RWPE2 (cell line): ENCODE measurements around the gene COPS7A.

Experiments used
- ATAC-seq: fragments of 200-7000 bp; cut with Tn5 transposase; 3 replicates; pipeline ENCODE4 v1.9.1; 2021; ENCODE audit warnings: low read depth
- DNase-seq: peaks from one replicate; pipeline ENCODE4 v3.0.0-alpha.2; 2020; ENCODE audit warnings: low spot score
- H3K27ac ChIP-seq: fragments of 450-650 bp; 2 replicates; pipeline ENCODE4 v1.5.1; 2017; ENCODE audit warnings: mild to moderate bottlenecking; ENCODE audit not compliant: poor library complexity, severe bottlenecking
- H3K27me3 ChIP-seq: fragments of 250-450 bp; sonication (Bioruptor Pico); 2 replicates; pipeline ENCODE4 v1.5.1; 2021; ENCODE audit warnings: mild to moderate bottlenecking, moderate library complexity; ENCODE audit not compliant: insufficient read depth, poor library complexity, severe bottlenecking
- H3K36me3 ChIP-seq: fragments of 250-450 bp; sonication (Bioruptor Pico); 2 replicates; pipeline ENCODE4 v1.5.1; 2020; ENCODE audit warnings: low read depth, mild to moderate bottlenecking, moderate library complexity
- H3K4me1 ChIP-seq: fragments of 250-450 bp; sonication (Bioruptor Pico); 2 replicates; pipeline ENCODE4 v1.5.1; 2021; ENCODE audit warnings: mild to moderate bottlenecking, moderate library complexity; ENCODE audit not compliant: insufficient read depth, poor library complexity, severe bottlenecking
- H3K4me3 ChIP-seq: fragments of 250-450 bp; sonication (Bioruptor Pico); 2 replicates; pipeline ENCODE4 v1.5.1; 2021; ENCODE audit warnings: mild to moderate bottlenecking, moderate library complexity; ENCODE audit not compliant: severe bottlenecking
- H3K9me3 ChIP-seq: fragments of 250-450 bp; sonication (Bioruptor Pico); 2 replicates; pipeline ENCODE4 v1.5.1; 2021; ENCODE audit warnings: mild to moderate bottlenecking, moderate library complexity; ENCODE audit not compliant: severe bottlenecking
- TF ChIP-seq, protein P1 (sequence below): fragments of 450-650 bp; IDR thresholded peaks from one replicate; pipeline ENCODE4 v1.5.1; 2017; ENCODE audit warnings: mild to moderate bottlenecking, moderate library complexity; ENCODE audit not compliant: poor library complexity, severe bottlenecking

Gene COPS7A

DNA sequence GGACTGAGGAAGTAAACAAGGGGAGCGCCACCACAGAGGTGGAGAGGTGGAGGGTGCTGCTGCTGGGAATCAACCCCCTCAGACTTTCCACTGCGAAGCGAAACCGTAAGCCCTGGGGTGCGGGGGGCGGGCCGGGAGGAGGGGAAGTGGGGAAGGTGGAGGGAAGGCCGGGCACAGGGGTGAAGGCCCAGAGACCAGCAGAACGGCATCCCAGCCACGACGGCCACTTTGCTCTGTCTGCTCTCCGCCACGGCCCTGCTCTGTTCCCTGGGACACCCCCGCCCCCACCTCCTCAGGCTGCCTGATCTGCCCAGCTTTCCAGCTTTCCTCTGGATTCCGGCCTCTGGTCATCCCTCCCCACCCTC is 48.5 kb downstream of the COPS7A start, which contains the start of gene LAG3:
TSS of gene LAG3 (plus strand) at position 190 of the 365 bp plus-strand sequence. CDS start 333 bp downstream, outside the sequence.
- ATAC-seq (no peak), DNase-seq (no peak)
- Histone ChIP-seq H3K27ac (no peak within 1 kb of the TSS), H3K36me3 (peaks cover 9% of the 10 kb centered on the region; the same call in 1 of the 2 replicates), H3K4me1 (peaks cover 5% of the 10 kb centered on the region), H3K27me3 (no peaks in the 10 kb centered on the region), H3K9me3 (no peaks in the 10 kb centered on the region), H3K4me3 (no peak within 1 kb of the TSS)
- TF ChIP-seq, protein P1, sequence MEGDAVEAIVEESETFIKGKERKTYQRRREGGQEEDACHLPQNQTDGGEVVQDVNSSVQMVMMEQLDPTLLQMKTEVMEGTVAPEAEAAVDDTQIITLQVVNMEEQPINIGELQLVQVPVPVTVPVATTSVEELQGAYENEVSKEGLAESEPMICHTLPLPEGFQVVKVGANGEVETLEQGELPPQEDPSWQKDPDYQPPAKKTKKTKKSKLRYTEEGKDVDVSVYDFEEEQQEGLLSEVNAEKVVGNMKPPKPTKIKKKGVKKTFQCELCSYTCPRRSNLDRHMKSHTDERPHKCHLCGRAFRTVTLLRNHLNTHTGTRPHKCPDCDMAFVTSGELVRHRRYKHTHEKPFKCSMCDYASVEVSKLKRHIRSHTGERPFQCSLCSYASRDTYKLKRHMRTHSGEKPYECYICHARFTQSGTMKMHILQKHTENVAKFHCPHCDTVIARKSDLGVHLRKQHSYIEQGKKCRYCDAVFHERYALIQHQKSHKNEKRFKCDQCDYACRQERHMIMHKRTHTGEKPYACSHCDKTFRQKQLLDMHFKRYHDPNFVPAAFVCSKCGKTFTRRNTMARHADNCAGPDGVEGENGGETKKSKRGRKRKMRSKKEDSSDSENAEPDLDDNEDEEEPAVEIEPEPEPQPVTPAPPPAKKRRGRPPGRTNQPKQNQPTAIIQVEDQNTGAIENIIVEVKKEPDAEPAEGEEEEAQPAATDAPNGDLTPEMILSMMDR = no peak

DNA sequence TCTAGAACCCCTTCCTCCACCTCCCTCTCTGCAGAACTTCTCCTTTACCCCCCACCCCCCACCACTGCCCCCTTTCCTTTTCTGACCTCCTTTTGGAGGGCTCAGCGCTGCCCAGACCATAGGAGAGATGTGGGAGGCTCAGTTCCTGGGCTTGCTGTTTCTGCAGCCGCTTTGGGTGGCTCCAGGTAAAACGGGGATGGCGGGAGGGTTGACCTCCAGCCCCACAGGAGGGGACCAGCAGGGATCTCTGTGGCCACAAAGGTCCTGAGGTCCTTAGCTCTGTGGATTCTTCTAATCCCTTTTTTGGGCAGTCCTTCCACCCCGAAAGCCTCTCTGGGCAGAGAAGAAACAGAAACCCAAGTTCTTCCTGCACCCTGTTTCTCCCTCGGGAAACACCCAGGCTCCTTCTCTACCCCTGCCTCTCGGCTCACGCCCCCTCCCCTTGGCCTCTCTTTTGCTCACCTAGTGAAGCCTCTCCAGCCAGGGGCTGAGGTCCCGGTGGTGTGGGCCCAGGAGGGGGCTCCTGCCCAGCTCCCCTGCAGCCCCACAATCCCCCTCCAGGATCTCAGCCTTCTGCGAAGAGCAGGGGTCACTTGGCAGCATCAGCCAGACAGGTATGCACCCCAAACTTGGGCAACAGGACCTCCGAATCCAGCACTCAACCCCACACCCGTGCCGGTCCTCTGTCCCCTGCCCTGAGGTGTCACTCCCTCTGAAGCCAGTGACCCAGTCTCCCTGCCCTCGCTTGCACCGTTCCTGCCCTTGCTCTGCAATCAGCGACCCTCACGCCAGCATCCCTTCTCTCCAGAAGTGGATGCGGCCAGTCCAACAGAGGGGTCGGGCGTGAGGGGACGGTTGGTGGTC is 49.1 kb downstream of the COPS7A start:
- ATAC-seq (no peak), DNase-seq (no peak)
- H3K4me3 ChIP-seq = no peak overlapping the region
- no peaks in the 10 kb centered on the region for H3K27me3 ChIP-seq
- peaks cover 9% of the 10 kb centered on the region; the same call in 1 of the 2 replicates for H3K36me3 ChIP-seq
- H3K4me1 ChIP-seq = peaks cover 5% of the 10 kb centered on the region
- no peaks in the 10 kb centered on the region for H3K9me3 ChIP-seq
- no peak overlapping the region for H3K27ac ChIP-seq
- TF ChIP-seq, protein P1 = no peak

DNA sequence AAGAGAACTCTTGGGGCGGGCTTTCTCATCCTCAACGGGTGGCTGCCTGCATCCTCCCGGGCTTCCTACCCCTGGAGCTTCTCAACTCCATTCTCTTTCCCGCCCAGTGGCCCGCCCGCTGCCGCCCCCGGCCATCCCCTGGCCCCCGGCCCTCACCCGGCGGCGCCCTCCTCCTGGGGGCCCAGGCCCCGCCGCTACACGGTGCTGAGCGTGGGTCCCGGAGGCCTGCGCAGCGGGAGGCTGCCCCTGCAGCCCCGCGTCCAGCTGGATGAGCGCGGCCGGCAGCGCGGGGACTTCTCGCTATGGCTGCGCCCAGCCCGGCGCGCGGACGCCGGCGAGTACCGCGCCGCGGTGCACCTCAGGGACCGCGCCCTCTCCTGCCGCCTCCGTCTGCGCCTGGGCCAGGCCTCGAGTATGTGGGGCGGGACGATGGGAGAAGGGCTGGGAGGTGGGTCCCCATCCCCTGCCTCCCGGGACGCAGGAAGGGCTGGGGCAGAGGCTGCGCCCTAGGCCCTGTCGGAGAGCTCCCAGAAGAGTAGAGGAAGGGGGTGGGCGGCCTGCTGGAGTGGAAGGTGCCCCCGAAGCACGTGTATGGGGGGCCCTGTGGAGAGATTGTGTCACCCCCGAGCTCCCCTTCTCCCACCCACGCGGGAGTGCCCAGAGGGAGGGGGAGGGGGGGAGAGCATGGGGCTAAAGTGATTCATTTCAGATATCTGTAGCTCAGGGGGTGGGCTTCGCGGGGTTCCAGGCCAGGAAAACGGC is 49.9 kb downstream of the COPS7A start:
- Histone ChIP-seq H3K4me1 (peaks cover 4% of the 10 kb centered on the region), H3K36me3 (peaks cover 9% of the 10 kb centered on the region; the same call in 1 of the 2 replicates), H3K27me3 (no peaks in the 10 kb centered on the region), H3K27ac (no peak overlapping the region), H3K9me3 (no peaks in the 10 kb centered on the region), H3K4me3 (no peak overlapping the region)
- no peak for DNase-seq
- TF ChIP-seq, protein P1 = no peak
- no peak for ATAC-seq

DNA sequence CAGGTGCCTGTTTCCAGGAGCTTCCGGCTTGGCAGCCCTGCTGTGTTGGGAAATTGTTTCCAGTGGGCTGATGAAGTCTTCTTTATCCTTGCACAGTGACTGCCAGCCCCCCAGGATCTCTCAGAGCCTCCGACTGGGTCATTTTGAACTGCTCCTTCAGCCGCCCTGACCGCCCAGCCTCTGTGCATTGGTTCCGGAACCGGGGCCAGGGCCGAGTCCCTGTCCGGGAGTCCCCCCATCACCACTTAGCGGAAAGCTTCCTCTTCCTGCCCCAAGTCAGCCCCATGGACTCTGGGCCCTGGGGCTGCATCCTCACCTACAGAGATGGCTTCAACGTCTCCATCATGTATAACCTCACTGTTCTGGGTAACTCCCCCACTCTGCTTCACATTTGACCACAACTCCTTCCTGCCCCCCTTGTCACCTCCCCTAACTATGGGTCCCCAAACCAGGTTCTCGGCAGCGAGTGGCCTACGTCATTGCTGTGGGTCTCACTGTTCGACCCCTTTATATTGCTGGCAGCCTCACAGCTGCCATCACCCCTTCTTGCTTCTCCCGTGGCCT is 50.7 kb downstream of the COPS7A start:
- DNase-seq = no peak
- no peaks in the 10 kb centered on the region for H3K27me3 ChIP-seq
- TF ChIP-seq, protein P1 = no peak
- H3K9me3 ChIP-seq = no peaks in the 10 kb centered on the region
- ATAC-seq = no peak
- peaks cover 5% of the 10 kb centered on the region; the same call in 1 of the 2 replicates for H3K36me3 ChIP-seq
- H3K4me1 ChIP-seq = peaks cover 3% of the 10 kb centered on the region
- no peak overlapping the region for H3K27ac ChIP-seq
- no peak overlapping the region for H3K4me3 ChIP-seq
